GM12865 (cell line): ENCODE data around the gene FMN1.

Experiments
- DNase-seq: peaks from one replicate; pipeline ENCODE4 v3.0.0; 2010; ENCODE audit warnings: low read depth
- H3K4me3 ChIP-seq: 2 replicates; pipeline ENCODE4 v1.5.1; 2011; ENCODE audit warnings: mild to moderate bottlenecking, low read depth, low read length, control low read depth
- TF ChIP-seq, protein P1 (sequence below): IDR thresholded peaks from 2 replicates; pipeline ENCODE4 v1.5.1; 2011; ENCODE audit warnings: low read length, control low read depth, low read depth, inconsistent platforms; ENCODE audit not compliant: insufficient read depth; ENCODE audit errors: missing control alignments

Gene FMN1

GRCh38 chr15:33114374-33114717 is 80.2 kb downstream of the FMN1 start:
- no peak for DNase-seq
- TF ChIP-seq, protein P1, sequence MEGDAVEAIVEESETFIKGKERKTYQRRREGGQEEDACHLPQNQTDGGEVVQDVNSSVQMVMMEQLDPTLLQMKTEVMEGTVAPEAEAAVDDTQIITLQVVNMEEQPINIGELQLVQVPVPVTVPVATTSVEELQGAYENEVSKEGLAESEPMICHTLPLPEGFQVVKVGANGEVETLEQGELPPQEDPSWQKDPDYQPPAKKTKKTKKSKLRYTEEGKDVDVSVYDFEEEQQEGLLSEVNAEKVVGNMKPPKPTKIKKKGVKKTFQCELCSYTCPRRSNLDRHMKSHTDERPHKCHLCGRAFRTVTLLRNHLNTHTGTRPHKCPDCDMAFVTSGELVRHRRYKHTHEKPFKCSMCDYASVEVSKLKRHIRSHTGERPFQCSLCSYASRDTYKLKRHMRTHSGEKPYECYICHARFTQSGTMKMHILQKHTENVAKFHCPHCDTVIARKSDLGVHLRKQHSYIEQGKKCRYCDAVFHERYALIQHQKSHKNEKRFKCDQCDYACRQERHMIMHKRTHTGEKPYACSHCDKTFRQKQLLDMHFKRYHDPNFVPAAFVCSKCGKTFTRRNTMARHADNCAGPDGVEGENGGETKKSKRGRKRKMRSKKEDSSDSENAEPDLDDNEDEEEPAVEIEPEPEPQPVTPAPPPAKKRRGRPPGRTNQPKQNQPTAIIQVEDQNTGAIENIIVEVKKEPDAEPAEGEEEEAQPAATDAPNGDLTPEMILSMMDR = no peak
- no peak overlapping the region for H3K4me3 ChIP-seq

- H3K4me3 ChIP-seq = no peak overlapping the region
- TF ChIP-seq, protein P1 = no peak
- DNase-seq = no peak
These were observed 80.7 kb downstream of the FMN1 start for GRCh38 chr15:33113666-33114373.

DNA sequence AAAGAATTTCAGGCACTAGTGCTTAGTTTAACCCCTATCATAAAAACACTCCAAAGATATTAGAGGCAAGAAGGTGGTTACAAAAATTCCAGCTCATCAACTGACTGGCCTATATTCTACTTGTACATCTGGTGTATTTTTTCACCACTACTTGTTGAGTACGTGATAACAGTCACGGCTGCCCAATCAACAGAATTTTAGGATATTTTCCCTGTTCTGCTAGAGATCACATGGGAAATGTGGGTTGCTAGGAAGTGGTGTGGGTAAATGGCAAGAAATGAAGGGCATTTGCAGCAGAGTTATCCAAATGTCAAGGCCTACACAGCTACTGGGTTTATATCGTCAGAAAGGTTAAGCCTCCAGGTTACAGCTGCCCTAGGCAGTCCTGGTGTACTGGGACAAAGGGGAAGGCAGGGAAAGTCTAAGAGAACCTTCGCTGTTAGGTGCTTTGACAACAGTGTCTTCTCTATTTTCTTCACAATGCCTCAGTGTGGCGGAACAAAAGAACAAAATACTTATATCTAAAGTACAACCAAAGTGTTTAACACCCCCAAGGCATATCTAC is 81.9 kb downstream of the FMN1 start:
- DNase-seq = no peak
- H3K4me3 ChIP-seq = no peak overlapping the region
- TF ChIP-seq, protein P1 = no peak

DNA sequence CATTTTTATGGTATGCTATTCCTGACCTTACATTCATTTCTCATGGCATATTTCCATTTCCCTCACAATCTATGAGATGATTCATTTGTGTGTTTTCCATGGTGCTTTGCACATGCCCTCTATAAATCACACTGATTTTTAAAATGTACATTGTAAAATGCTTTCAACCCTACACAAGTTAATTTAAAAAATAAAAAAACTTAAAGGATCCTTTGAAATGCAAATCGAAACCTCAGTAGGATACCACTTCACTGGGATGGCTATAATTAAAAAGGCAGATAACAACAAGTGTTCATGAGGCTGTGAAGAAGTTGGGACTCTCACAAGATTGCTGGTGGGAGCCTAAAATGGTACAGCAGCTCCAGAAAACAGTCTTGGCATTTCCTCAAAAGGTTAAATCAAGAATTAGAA is 83.5 kb downstream of the FMN1 start:
- no peak for DNase-seq
- no peak overlapping the region for H3K4me3 ChIP-seq
- TF ChIP-seq, protein P1 = no peak

DNA sequence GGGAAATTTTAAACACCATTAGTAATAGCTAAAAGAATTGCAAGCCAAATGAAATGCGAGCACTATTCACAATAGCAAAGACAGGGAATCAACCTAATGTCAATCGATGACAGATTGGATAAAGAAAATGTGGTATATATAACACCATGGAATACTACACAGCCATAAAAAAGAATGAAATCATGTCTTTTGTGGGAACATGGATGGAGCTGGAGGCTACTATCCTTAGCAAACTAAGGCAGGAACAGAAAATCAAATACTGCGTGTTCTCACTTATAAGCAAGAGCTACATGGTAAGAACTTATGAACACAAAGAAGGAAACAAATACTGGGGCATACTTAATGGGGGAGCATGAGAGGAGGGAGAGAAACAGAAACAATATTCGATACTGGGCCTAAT is 85.2 kb downstream of the FMN1 start:
- TF ChIP-seq, protein P1 = no peak
- DNase-seq = no peak
- no peak overlapping the region for H3K4me3 ChIP-seq

- no peak overlapping the region for H3K4me3 ChIP-seq
- TF ChIP-seq, protein P1 = no peak
- DNase-seq = no peak
These were observed 86.0 kb downstream of the FMN1 start for GRCh38 chr15:33108518-33108917.

- no peak for DNase-seq
- no peak overlapping the region for H3K4me3 ChIP-seq
- TF ChIP-seq, protein P1 = no peak
These were observed 86.6 kb downstream of the FMN1 start for GRCh38 chr15:33107950-33108349.
